ENCODE results near the gene C3orf52. TPM values are rescaled to one million over a fixed set of nuclear protein-coding genes. Genes with fewer than 3 reads are reported as not detected.

The C3orf52 gene
- total RNA-seq, 4 donors from 2014 or later = 32.0 to 62.9 (median 45.9) TPM

DNA sequence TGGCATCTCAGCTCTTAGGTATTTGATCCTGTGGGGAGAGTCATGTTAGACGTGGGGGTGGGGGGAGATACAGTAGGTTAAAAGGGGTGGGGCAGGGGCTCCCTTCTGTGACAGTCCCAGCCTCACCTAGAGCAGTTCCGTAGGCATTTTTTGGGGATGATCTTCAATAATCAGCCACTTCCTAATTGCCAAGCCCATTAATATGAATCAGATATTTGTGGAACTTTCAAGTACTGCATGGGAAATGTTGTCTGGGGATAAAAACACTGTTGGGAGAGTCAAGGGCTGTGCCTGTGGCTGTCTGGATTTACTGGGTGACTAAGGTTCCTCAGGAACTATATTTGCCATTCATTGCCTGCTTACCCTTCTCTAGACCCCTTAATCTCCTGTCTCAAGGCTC, 9.5 kb downstream of the C3orf52 start:
- H3K36me3 ChIP-seq = no peaks in the 10 kb centered on the region
- H3K27me3 ChIP-seq = no peaks in the 10 kb centered on the region
- no peak overlapping the region for H3K27ac ChIP-seq
- H3K4me3 ChIP-seq (replicated peaks in 1 of 3) = no peak overlapping the region
- no peak for DNase-seq
- H3K4me1 ChIP-seq = peaks cover 23 to 36% of the 10 kb centered on the region in 2 donors
- intact Hi-C loops (cut with DNase I) = no loop called here
- 34 to 41% methylated on average over 2 of the region's 2 CpGs for WGBS, 2 donors
- no peaks in the 10 kb centered on the region for H3K9me3 ChIP-seq
- no peak for TF ChIP-seq POLR2A (IDR thresholded peaks at IDR 0.05)
- TF ChIP-seq, protein P1, sequence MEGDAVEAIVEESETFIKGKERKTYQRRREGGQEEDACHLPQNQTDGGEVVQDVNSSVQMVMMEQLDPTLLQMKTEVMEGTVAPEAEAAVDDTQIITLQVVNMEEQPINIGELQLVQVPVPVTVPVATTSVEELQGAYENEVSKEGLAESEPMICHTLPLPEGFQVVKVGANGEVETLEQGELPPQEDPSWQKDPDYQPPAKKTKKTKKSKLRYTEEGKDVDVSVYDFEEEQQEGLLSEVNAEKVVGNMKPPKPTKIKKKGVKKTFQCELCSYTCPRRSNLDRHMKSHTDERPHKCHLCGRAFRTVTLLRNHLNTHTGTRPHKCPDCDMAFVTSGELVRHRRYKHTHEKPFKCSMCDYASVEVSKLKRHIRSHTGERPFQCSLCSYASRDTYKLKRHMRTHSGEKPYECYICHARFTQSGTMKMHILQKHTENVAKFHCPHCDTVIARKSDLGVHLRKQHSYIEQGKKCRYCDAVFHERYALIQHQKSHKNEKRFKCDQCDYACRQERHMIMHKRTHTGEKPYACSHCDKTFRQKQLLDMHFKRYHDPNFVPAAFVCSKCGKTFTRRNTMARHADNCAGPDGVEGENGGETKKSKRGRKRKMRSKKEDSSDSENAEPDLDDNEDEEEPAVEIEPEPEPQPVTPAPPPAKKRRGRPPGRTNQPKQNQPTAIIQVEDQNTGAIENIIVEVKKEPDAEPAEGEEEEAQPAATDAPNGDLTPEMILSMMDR (IDR thresholded peaks at IDR 0.05) = no peak

DNA sequence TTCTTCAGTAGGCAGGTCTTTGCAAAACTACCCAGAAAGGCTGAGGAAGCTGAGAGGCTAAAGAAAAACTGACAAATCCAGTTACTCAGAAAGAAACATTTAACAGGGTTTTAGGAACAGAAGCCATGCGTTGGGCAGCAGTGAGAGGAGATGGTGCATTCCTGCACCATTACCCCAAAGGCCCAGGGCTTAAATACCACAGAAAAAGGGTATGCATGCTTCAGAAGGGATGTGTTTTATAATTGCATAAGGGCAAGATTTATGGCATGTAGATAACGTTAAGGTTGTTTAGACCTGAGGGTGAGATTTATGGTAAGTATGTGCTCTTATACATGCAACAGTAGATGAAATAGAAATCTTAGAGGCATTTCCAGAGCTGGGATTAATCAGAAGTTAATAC, 10.0 kb downstream of the C3orf52 start:
- TF ChIP-seq POLR2A (IDR thresholded peaks at IDR 0.05) = no peak
- TF ChIP-seq, protein P1 (IDR thresholded peaks at IDR 0.05) = no peak
- WGBS, 2 donors = 81 to 84% methylated on average over 2 of the region's 2 CpGs
- no peaks in the 10 kb centered on the region for H3K9me3 ChIP-seq
- H3K27me3 ChIP-seq = no peaks in the 10 kb centered on the region
- no peaks in the 10 kb centered on the region for H3K36me3 ChIP-seq
- no peak overlapping the region for H3K4me3 ChIP-seq (replicated peaks in 1 of 3)
- intact Hi-C loops (cut with DNase I) = no loop called here
- peaks cover 19 to 31% of the 10 kb centered on the region in 2 donors for H3K4me1 ChIP-seq
- DNase-seq = no peak
- no peak overlapping the region for H3K27ac ChIP-seq

DNA sequence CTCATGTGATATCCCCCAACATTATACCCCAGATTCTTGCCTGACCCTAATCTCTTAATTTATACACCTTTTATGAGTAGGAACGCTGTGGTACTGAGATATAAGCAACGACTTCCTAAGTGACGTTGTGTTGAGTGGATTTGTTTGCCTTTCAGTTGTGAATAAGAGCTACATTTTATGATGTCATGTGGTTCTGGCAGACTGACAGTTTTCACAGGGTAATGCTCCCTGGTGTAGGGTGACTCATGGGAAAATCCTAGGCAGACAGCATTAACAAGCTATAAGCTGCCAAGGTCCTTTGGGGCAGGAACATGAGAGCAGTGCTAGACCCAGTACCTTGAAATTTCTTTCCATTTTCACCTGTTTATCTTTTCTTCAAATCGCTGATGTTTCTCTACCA, 11.2 kb downstream of the C3orf52 start:
- TF ChIP-seq, protein P1 (IDR thresholded peaks at IDR 0.05) = no peak
- TF ChIP-seq POLR2A (IDR thresholded peaks at IDR 0.05) = no peak
- DNase-seq = peak in 1 of 2 donors; percentile 31
- Histone ChIP-seq H3K9me3 (no peaks in the 10 kb centered on the region), H3K27ac (no peak overlapping the region), H3K4me1 (peaks cover 10 to 19% of the 10 kb centered on the region in 2 donors), H3K36me3 (no peaks in the 10 kb centered on the region), H3K4me3 (replicated peaks in 1 of 3) (no peak overlapping the region), H3K27me3 (no peaks in the 10 kb centered on the region)
- intact Hi-C loops (cut with DNase I) = no loop called here
- 45 to 55% methylated on average over 4 of the region's 4 CpGs for whole genome bisulfite sequencing, 2 donors

DNA sequence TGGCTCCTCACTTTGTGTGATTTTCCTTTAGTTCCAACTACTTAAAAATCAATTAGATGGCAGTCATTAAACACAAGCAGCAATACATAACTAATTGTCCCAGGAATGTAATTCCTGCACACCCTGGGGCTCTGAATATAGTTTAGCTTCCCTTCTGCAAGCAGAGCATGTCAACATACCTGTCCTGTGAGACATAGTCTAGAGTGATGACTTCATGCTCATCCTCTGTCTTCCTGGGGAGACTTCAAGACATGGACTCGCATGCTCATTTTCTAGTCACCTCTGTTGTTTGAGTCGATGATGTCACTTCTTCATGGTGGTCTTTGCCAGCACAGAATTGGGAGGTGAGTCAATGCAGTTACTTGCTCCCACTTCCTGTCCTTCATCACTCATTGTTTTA, 15.7 kb downstream of the C3orf52 start:
- intact Hi-C loops (cut with DNase I) = no loop called here
- Histone ChIP-seq H3K4me3 (replicated peaks in 1 of 3) (no peak overlapping the region), H3K27me3 (no peaks in the 10 kb centered on the region), H3K36me3 (peaks cover 0 to 14% of the 10 kb centered on the region in 2 donors), H3K27ac (no peak overlapping the region), H3K4me1 (peaks cover 0 to 22% of the 10 kb centered on the region in 2 donors), H3K9me3 (no peaks in the 10 kb centered on the region)
- TF ChIP-seq, protein P1 (IDR thresholded peaks at IDR 0.05) = no peak
- no peak for DNase-seq
- WGBS, 2 donors = 87 to 88% methylated on average over 2 of the region's 2 CpGs

DNA sequence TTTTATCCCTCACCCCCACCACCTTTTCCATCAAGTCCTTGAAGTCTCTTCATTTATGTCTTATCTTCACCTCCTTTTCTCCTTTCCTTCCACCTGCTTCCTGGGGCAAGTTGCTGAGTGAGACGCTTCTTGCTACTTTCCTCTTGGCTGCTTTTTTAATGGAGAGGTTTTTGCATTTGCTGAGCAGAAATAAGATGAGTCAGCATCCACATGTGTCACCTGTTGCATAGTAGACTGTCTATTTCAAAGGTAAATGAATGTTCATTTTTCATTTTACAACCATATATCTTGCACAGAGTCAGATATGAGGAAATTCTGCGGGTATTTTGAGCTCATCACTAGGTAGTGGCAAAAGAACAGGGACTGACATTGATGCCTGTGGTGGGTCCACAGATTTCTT, 18.6 kb downstream of the C3orf52 start:
- WGBS, 2 donors = 62 to 72% methylated on average over 2 of the region's 2 CpGs
- no peak for TF ChIP-seq POLR2A (IDR thresholded peaks at IDR 0.05)
- TF ChIP-seq, protein P1 (IDR thresholded peaks at IDR 0.05) = no peak

More for the DNA sequence above, 18.6 kb downstream of the C3orf52 start:
- peaks cover 0 to 14% of the 10 kb centered on the region in 2 donors for H3K4me1 ChIP-seq
- no peak for DNase-seq
- no peak overlapping the region for H3K4me3 ChIP-seq (replicated peaks in 1 of 3)
- no peaks in the 10 kb centered on the region for H3K27me3 ChIP-seq
- peaks cover 0 to 14% of the 10 kb centered on the region in 2 donors for H3K36me3 ChIP-seq
- H3K27ac ChIP-seq = no peak overlapping the region
- H3K9me3 ChIP-seq = no peaks in the 10 kb centered on the region
- intact Hi-C loops (cut with DNase I) = no loop called here

Measured in thyroid gland (tissue), 4 donors.